Natural killer cell (primary cell): Measurements from ENCODE around the gene CHST9. TPM values are rescaled to one million over a fixed set of nuclear protein-coding genes. Genes with fewer than 3 reads are reported as not detected.

Experiments used
- ATAC-seq, 3 donors: fragments of 150-1000 bp in 2 of 3; fragments of 200-7000 bp in 1 of 3; cut with Tn5 transposase; 1 replicate in 1 of 3; 2 replicates in 2 of 3; pipeline ENCODE4 v1.10.0; 2021; ENCODE audit warnings: mild to moderate bottlenecking in 2 of 3, moderate library complexity in 2 of 3
- DNase-seq, 2 donors: peaks; one replicate each; pipeline versions ENCODE4 v3.0.0 to v3.0.0-alpha.2; 2013 to 2021; ENCODE audit warnings: mixed read lengths in 1 of 2
- H3K27ac ChIP-seq: one replicate; pipeline ENCODE4 v1.5.1; 2013; ENCODE audit warnings: mild to moderate bottlenecking, low read length
- H3K27me3 ChIP-seq: one replicate; pipeline ENCODE4 v1.6.1; 2013; ENCODE audit warnings: low read length; ENCODE audit not compliant: control insufficient read depth, insufficient read depth
- H3K36me3 ChIP-seq: one replicate; pipeline ENCODE4 v1.6.1; 2013; ENCODE audit warnings: low read length; ENCODE audit not compliant: control insufficient read depth, insufficient read depth
- H3K4me1 ChIP-seq: one replicate; pipeline ENCODE4 v1.6.1; 2013; ENCODE audit warnings: low read length; ENCODE audit not compliant: control insufficient read depth, insufficient read depth
- H3K4me3 ChIP-seq: one replicate; pipeline ENCODE4 v1.5.1; 2013; ENCODE audit warnings: low read length
- H3K9me3 ChIP-seq: one replicate; pipeline ENCODE4 v1.6.1; 2013; ENCODE audit warnings: low read length; ENCODE audit not compliant: control insufficient read depth, insufficient read depth
- H3K27ac Mint-ChIP-seq, 2 donors: one replicate each; pipeline ENCODE4 v1.8.0; 2022; ENCODE audit warnings: mild to moderate bottlenecking in 2 of 2, mixed read lengths in 2 of 2, moderate library complexity in 1 of 2
- H3K27me3 Mint-ChIP-seq, 2 donors: one replicate each; pipeline ENCODE4 v1.8.0; 2022; ENCODE audit warnings: low read depth in 2 of 2, mixed read lengths in 2 of 2
- H3K36me3 Mint-ChIP-seq: one replicate; pipeline ENCODE4 v1.8.0; 2022; ENCODE audit warnings: mixed read lengths
- H3K4me1 Mint-ChIP-seq, 2 donors: one replicate each; pipeline ENCODE4 v1.8.0; 2022; ENCODE audit warnings: mixed read lengths in 2 of 2
- H3K4me3 Mint-ChIP-seq: one replicate; pipeline ENCODE4 v1.8.0; 2022; ENCODE audit warnings: mild to moderate bottlenecking, moderate library complexity, mixed read lengths
- H3K9me3 Mint-ChIP-seq, 2 donors: one replicate each; pipeline ENCODE4 v1.8.0; 2022; ENCODE audit warnings: mixed read lengths in 2 of 2
- WGBS: methylation state at CpG from one replicate; pipeline ENCODE4 v1.1.7; 2013; ENCODE audit warnings: missing lambda C conversion rate; ENCODE audit not compliant: insufficient coverage; 5-methylcytosine and 5-hydroxymethylcytosine counted together
- intact Hi-C: fragments of 100-400 bp; cut with micrococcal nuclease; formaldehyde crosslinking; loops from one replicate; pipeline ENCODE4 v1.14.2; 2022
- total RNA-seq, 4 donors: library from RNA; stranded (reverse); fragments of 120-200 nt in 1 of 4; gene quantifications; one replicate each; pipeline versions ENCODE4 v1.2.3 to v1.2.4, GENCODE V29; 2013 to 2022
- TF ChIP-seq, protein P1 (sequence below): fragments of 200-600 bp; IDR thresholded peaks from one replicate; pipeline ENCODE4 v1.8.0; 2022; ENCODE audit warnings: antibody characterized with exemption

The CHST9 gene
- total RNA-seq, 3 donors from 2014 or later (not counting 1 experiment from before 2014, with no cell fraction given), result not detected

DNA sequence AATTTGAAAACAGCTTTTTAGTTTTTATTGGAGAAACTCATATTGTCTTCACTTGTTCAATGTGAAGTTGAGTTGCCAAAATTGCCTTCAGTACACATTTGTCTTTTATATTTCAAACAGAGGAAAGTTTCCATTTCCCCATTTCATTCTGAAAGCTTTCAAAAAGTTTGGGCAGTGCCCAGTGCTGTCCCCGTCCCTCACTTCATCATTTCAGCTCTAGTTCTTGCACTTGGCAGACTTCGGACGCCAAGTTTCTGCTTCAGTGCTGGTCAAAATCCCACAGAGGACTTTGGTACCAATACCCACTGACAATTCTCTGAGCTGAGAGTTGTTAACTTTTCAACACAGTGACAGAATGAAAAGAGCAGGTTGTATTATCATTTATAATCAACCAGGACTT lies 276.2 kb downstream of the CHST9 start:
- TF ChIP-seq, protein P1, sequence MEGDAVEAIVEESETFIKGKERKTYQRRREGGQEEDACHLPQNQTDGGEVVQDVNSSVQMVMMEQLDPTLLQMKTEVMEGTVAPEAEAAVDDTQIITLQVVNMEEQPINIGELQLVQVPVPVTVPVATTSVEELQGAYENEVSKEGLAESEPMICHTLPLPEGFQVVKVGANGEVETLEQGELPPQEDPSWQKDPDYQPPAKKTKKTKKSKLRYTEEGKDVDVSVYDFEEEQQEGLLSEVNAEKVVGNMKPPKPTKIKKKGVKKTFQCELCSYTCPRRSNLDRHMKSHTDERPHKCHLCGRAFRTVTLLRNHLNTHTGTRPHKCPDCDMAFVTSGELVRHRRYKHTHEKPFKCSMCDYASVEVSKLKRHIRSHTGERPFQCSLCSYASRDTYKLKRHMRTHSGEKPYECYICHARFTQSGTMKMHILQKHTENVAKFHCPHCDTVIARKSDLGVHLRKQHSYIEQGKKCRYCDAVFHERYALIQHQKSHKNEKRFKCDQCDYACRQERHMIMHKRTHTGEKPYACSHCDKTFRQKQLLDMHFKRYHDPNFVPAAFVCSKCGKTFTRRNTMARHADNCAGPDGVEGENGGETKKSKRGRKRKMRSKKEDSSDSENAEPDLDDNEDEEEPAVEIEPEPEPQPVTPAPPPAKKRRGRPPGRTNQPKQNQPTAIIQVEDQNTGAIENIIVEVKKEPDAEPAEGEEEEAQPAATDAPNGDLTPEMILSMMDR, result no peak
- 70% methylated on average over 3 of the region's 3 CpGs for WGBS
- Histone ChIP-seq H3K4me3 (no peak overlapping the region), H3K27me3 (no peaks in the 10 kb centered on the region), H3K27ac (no peak overlapping the region), H3K9me3 (no peaks in the 10 kb centered on the region), H3K4me1 (no peaks in the 10 kb centered on the region), H3K36me3 (no peaks in the 10 kb centered on the region)
- Mint-ChIP-seq H3K4me1 (no peaks in the 10 kb centered on the region), H3K9me3 (peaks cover 9 to 15% of the 10 kb centered on the region in 2 donors), H3K27ac (no peak overlapping the region), H3K4me3 (no peak overlapping the region), H3K27me3 (no peaks in the 10 kb centered on the region), H3K36me3 (no peaks in the 10 kb centered on the region)
- ATAC-seq (no peak), DNase-seq (no peak)
- intact Hi-C loops, result no loop called here

DNA sequence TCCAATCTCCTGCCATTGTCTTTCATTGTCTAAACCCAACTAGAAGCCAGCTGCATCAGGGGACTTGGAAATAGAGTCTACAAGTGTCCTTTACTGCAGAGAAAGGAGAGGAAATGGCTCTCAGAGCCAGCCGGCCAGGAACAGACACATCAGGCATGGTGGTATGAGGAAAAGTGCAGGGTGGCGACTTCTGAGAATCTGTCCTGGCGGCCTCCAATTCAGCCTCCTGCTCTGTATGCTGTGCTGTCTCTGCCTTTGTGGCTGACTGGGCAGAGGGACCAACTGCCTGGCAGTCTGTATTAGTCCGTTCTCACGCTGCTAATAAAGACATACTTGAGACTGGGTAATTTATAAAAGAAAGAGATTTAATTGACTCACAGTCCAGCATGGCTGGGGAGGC lies 282.8 kb downstream of the CHST9 start:
- peaks cover 11% of the 10 kb centered on the region for H3K9me3 ChIP-seq
- DNase-seq (no peak), ATAC-seq (no peak)
- Mint-ChIP-seq H3K4me1 (no peaks in the 10 kb centered on the region), H3K4me3 (no peak overlapping the region), H3K27ac (no peak overlapping the region), H3K27me3 (no peaks in the 10 kb centered on the region), H3K9me3 (peaks cover 12 to 15% of the 10 kb centered on the region in 2 donors), H3K36me3 (no peaks in the 10 kb centered on the region)
- no peak overlapping the region for H3K27ac ChIP-seq
- intact Hi-C loops, result no loop called here
- TF ChIP-seq, protein P1, result no peak
- no peaks in the 10 kb centered on the region for H3K36me3 ChIP-seq
- H3K27me3 ChIP-seq, result no peaks in the 10 kb centered on the region
- H3K4me1 ChIP-seq, result no peaks in the 10 kb centered on the region
- no peak overlapping the region for H3K4me3 ChIP-seq
- 97% methylated on average over 5 of the region's 5 CpGs for WGBS

DNA sequence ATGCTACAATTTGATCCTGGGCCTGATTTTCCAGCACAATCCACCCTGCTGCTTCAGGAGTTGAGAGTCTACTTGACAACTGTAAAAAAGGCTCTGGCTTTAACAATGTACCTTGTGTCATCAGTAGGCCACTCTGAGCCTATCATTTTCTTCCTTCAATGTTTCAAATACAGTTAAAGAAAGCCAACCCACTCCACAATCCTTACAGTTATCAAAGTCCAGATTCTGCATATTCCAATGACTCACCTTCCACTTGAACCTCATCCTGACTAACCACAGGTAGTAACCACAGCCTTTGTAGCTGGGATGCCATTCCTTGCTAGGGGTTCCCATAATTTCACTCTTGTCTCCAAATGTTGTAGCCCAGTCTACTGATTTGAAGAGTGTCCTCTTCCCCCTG lies 284.1 kb downstream of the CHST9 start:
- peaks cover 11% of the 10 kb centered on the region for H3K9me3 ChIP-seq
- Mint-ChIP-seq H3K36me3 (no peaks in the 10 kb centered on the region), H3K4me3 (no peak overlapping the region), H3K9me3 (peaks cover 7 to 9% of the 10 kb centered on the region in 2 donors), H3K27ac (no peak overlapping the region), H3K27me3 (no peaks in the 10 kb centered on the region), H3K4me1 (no peaks in the 10 kb centered on the region)
- H3K27ac ChIP-seq, result no peak overlapping the region
- DNase-seq, result no peak
- no peak for ATAC-seq
- no peak overlapping the region for H3K4me3 ChIP-seq
- no peaks in the 10 kb centered on the region for H3K36me3 ChIP-seq
- no peaks in the 10 kb centered on the region for H3K4me1 ChIP-seq
- TF ChIP-seq, protein P1, result no peak
- intact Hi-C loops, result no loop called here
- H3K27me3 ChIP-seq, result no peaks in the 10 kb centered on the region

DNA sequence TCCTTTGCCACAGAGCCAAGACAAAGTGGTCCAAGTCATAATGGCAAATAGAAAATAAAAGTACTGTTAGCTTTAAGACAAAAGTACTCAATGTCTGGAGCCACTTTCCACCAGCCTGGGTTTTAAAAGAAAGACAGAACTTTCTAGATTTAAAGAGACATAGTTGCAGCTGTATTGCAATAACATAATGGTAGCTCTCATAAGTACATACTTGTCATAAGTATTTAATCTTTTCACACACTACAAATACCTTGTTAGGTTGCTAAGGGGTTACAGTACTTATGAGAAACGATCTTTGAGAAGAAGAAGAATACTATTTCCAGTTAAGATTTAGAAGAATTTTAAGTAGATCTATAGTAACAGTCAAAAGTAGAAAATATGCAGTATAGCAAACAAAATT lies 290.7 kb downstream of the CHST9 start:
- H3K4me1 Mint-ChIP-seq, result no peaks in the 10 kb centered on the region
- Histone ChIP-seq H3K9me3 (no peaks in the 10 kb centered on the region), H3K36me3 (no peaks in the 10 kb centered on the region), H3K4me3 (no peak overlapping the region), H3K4me1 (no peaks in the 10 kb centered on the region), H3K27me3 (no peaks in the 10 kb centered on the region), H3K27ac (no peak overlapping the region)
- DNase-seq (no peak), ATAC-seq (no peak)
- H3K9me3 Mint-ChIP-seq, result peaks cover 2 to 3% of the 10 kb centered on the region in 2 donors
- intact Hi-C loops, result no loop called here
- no peak overlapping the region for H3K27ac Mint-ChIP-seq
- WGBS, result no CpG with 5 or more reads among the region's 1 CpG
- H3K4me3 Mint-ChIP-seq, result no peak overlapping the region
- no peaks in the 10 kb centered on the region for H3K36me3 Mint-ChIP-seq
- TF ChIP-seq, protein P1, result no peak
- no peaks in the 10 kb centered on the region for H3K27me3 Mint-ChIP-seq
